Measurements from ENCODE around the gene BICD1.

The BICD1 gene

GRCh38 chr12:32360956-32361355 lies 254.3 kb downstream of the BICD1 start:
- no peak for FAIRE-seq

GRCh38 chr12:32362892-32363291 lies 256.2 kb downstream of the BICD1 start:
- FAIRE-seq = no peak

- peak; percentile 73 for FAIRE-seq
Observed at GRCh38 chr12:32365473-32366064, 258.9 kb downstream of the BICD1 start.

- no peak for FAIRE-seq
Observed at GRCh38 chr12:32366714-32367113, 260.1 kb downstream of the BICD1 start.

- no peak for FAIRE-seq
Observed at GRCh38 chr12:32367381-32367780, 260.7 kb downstream of the BICD1 start.

GRCh38 chr12:32369202-32369601 lies 262.6 kb downstream of the BICD1 start:
- no peak for FAIRE-seq

- FAIRE-seq = no peak
Observed at GRCh38 chr12:32377344-32378055, 270.9 kb downstream of the BICD1 start.

- FAIRE-seq = no peak
Observed at GRCh38 chr12:32379213-32379612, 272.6 kb downstream of the BICD1 start.

- no peak for FAIRE-seq
Observed at GRCh38 chr12:32379667-32380066, 273.0 kb downstream of the BICD1 start.

GRCh38 chr12:32382226-32382625 lies 275.6 kb downstream of the BICD1 start:
- FAIRE-seq = no peak

- FAIRE-seq = no peak
Observed at GRCh38 chr12:32390572-32391219, 284.0 kb downstream of the BICD1 start.

GRCh38 chr12:32395026-32395425 lies 288.4 kb downstream of the BICD1 start:
- no peak for FAIRE-seq

- FAIRE-seq = no peak
Observed at GRCh38 chr12:32397696-32398095, 291.0 kb downstream of the BICD1 start.

GRCh38 chr12:32398181-32398580 lies 291.5 kb downstream of the BICD1 start:
- FAIRE-seq = no peak

GRCh38 chr12:32398816-32399369 lies 292.2 kb downstream of the BICD1 start:
- FAIRE-seq = no peak

- FAIRE-seq = no peak
Observed at GRCh38 chr12:32399370-32400113, 292.9 kb downstream of the BICD1 start, which contains the start of gene FGD4. FGD4 (plus strand) TSS chr12:32399558.

GRCh38 chr12:32400114-32400672 lies 293.5 kb downstream of the BICD1 start:
- FAIRE-seq = no peak

GRCh38 chr12:32400866-32401265 lies 294.2 kb downstream of the BICD1 start:
- no peak for FAIRE-seq

- FAIRE-seq = no peak
Observed at GRCh38 chr12:32402170-32402569, 295.5 kb downstream of the BICD1 start.

GRCh38 chr12:32402946-32403345 lies 296.3 kb downstream of the BICD1 start:
- FAIRE-seq = no peak

- FAIRE-seq = no peak
Observed at GRCh38 chr12:32407795-32408194, 301.1 kb downstream of the BICD1 start.

GRCh38 chr12:32413412-32413811 lies 306.8 kb downstream of the BICD1 start:
- no peak for FAIRE-seq

GRCh38 chr12:32418221-32418620 lies 311.6 kb downstream of the BICD1 start:
- FAIRE-seq = no peak

Measured in TTC549 (cell line).